Stimulated activated CD8-positive, alpha-beta memory T cell treated with anti-CD3 and anti-CD28 coated beads, Interleukin-15, amount 100 ng/mL, for 1 hour (primary cell): ENCODE results near the gene MYBPC2.

Experiments used
- DNase-seq: peaks from one replicate; pipeline ENCODE4 v3.0.0-alpha.2; 2020; ENCODE audit warnings: low read depth

The MYBPC2 gene

GRCh38 chr19:50410109-50410508 lies 22.6 kb upstream of the MYBPC2 start:
- no peak for DNase-seq

GRCh38 chr19:50412419-50412818 lies 20.3 kb upstream of the MYBPC2 start:
- DNase-seq, result no peak

- DNase-seq, result no peak
Measured at GRCh38 chr19:50413096-50413495, 19.6 kb upstream of the MYBPC2 start.

GRCh38 chr19:50413531-50413930 lies 19.2 kb upstream of the MYBPC2 start:
- DNase-seq, result no peak

GRCh38 chr19:50414864-50415660 lies 17.6 kb upstream of the MYBPC2 start:
- peak; percentile 58 for DNase-seq

- DNase-seq, result no peak
Measured at GRCh38 chr19:50415661-50416033, 17.0 kb upstream of the MYBPC2 start.

- no peak for DNase-seq
Measured at GRCh38 chr19:50416034-50416977, 16.4 kb upstream of the MYBPC2 start.

GRCh38 chr19:50417111-50418081 lies 15.3 kb upstream of the MYBPC2 start:
- DNase-seq, result no peak

- no peak for DNase-seq
Measured at GRCh38 chr19:50418176-50419021, 14.3 kb upstream of the MYBPC2 start, which contains the start of gene SPIB. Gene SPIB (plus strand): TSS chr19:50418938. CDS start chr19:50418963, 25 bp downstream.

GRCh38 chr19:50419022-50419579 lies 13.6 kb upstream of the MYBPC2 start:
- no peak for DNase-seq

GRCh38 chr19:50419580-50420035 lies 13.1 kb upstream of the MYBPC2 start:
- no peak for DNase-seq

- DNase-seq, result no peak
Measured at GRCh38 chr19:50420127-50420526, 12.6 kb upstream of the MYBPC2 start.

GRCh38 chr19:50420808-50421207 lies 11.9 kb upstream of the MYBPC2 start:
- no peak for DNase-seq

GRCh38 chr19:50422397-50423278 lies 10.1 kb upstream of the MYBPC2 start:
- no peak for DNase-seq

- no peak for DNase-seq
Measured at GRCh38 chr19:50423279-50424113, 9.2 kb upstream of the MYBPC2 start.

GRCh38 chr19:50425581-50425980 lies 7.1 kb upstream of the MYBPC2 start:
- DNase-seq, result no peak

GRCh38 chr19:50427318-50427925 lies 5.3 kb upstream of the MYBPC2 start:
- no peak for DNase-seq

- DNase-seq, result no peak
Measured at GRCh38 chr19:50427997-50428425, 4.7 kb upstream of the MYBPC2 start.
